Measurements from ENCODE around the gene ROR2. TPM values are rescaled to one million over a fixed set of nuclear protein-coding genes. Genes with fewer than 3 reads are reported as not detected.

The ROR2 gene
- total RNA-seq, 1 experiment from 2014 or later, result not detected

DNA sequence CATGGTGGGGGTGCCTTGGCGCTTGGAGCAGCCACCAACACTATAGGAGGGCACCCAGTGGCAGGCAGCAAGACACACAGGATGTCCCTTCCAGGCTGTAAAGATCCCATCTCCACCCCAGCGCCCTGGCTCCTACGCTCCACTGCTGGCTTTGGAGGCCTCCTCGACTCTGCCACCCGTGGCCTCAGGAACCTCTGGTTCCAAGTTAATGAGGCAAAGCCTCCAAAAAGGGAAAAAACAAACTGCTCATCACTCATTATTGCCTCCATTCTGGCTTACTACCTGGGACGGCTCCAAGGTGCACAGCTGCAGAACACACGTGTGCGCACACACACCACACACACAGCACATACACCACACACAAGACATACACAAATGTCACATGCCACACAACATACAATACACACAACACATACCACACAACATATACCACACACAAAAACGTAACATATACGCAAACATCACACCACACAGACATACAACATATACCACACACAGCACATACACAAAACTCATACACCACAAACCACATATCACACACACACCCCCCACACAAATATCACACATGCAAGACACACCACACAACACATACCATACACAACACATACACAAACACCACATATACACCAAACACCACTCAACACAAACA lies 45.3 kb downstream of the ROR2 start:
- no peaks in the 10 kb centered on the region for H3K36me3 ChIP-seq
- no peaks in the 10 kb centered on the region for H3K9me3 ChIP-seq (replicated peaks)
- H3K4me1 ChIP-seq, result peaks cover 6% of the 10 kb centered on the region
- DNase-seq, result no peak
- H3K27ac ChIP-seq, result no peak overlapping the region
- no peak overlapping the region for H3K4me3 ChIP-seq
- peaks cover 24% of the 10 kb centered on the region for H3K27me3 ChIP-seq

DNA sequence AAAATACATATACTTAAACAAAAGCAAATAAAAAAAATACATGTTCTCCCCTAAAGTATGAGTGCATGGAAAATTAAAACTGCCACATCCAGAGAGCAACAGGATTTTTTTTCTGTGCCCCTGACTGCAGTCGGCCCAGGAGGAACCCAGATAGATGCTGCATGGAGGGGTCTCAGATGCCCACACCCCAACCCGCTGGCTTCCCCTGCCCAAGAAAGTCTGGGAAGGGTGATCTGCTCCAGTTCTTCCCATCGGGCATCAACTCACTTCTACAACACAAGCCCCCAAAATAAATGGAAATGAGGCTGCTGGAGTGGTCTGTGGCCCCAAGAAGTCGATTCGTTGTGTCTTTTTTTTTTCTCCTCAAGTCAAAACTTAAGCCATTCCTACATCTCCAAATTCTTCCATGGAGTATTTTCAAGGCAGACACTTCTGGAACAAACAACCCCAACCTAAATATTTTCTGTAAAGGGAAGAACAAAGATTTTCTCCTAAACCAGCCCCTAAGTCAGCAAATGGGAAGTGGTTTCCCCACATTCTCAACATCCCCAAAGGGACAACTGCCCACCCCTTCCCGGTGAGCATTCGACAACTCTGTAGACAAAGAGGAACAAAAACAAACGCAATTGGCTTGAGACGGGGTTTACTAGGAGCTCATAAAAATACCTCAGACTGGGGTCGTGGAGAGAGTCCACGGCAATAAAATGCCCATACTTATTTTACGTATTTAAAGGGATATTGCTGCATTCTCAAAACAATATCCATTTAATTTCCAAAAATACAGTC lies 46.7 kb downstream of the ROR2 start:
- Histone ChIP-seq H3K27ac (no peak overlapping the region), H3K27me3 (peaks cover 23% of the 10 kb centered on the region), H3K9me3 (replicated peaks) (no peaks in the 10 kb centered on the region), H3K4me1 (no peaks in the 10 kb centered on the region), H3K4me3 (no peak overlapping the region), H3K36me3 (no peaks in the 10 kb centered on the region)
- DNase-seq, result no peak

DNA sequence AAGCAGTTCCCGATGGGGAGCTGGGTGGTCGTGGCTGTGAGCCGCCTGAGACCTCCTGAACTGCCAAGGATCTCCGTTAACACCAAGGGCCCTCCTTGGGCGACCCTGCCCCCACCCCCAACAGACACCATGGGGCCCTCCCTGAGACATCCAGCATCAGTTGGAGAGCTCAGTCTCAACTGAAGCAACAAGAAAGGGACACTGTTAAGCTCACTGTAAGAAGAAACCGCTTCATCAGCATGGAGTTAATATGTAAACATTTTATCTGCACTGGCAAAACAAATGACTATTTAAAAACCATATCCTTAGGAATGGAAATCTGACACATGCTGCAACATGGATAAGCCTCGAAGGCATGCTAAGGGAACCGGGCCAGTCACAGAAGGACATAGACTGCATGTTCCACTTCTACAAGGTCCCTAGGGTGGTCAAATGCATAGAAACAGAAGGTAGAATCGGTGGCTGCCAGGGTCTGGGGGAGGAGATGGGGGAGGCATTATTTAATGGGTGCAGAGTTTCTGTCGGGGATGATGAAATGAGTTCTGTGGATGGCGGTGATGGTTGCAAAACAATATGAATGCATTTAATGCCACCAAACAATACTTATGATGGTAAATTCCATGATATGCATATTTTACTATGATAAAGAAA lies 47.4 kb downstream of the ROR2 start:
- no peak for DNase-seq

DNA sequence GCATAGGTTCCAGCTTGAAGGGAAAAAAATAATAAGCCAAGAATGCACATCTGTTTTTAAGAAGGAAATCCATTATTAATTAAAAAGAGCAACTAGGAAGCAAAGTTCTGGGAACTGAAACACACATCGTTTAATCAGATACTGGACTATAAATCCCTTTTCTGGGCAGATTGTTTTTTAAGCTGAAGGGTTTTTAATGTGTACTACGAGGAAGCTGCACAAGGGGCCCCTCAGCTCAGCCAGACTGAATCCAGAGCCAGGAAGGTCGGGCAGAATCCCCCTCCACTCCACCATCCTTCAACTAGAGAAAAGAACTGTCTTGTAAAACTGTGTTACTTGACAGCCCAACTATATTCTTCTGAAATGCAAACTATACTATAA lies 49.2 kb downstream of the ROR2 start:
- H3K4me1 ChIP-seq, result no peaks in the 10 kb centered on the region
- no peak for DNase-seq
- H3K27ac ChIP-seq, result no peak overlapping the region
- H3K4me3 ChIP-seq, result no peak overlapping the region
- peaks cover 18% of the 10 kb centered on the region for H3K27me3 ChIP-seq
- no peaks in the 10 kb centered on the region for H3K9me3 ChIP-seq (replicated peaks)
- H3K36me3 ChIP-seq, result no peaks in the 10 kb centered on the region

More for the DNA sequence above, 47.4 kb downstream of the ROR2 start:
- Histone ChIP-seq H3K27me3 (peaks cover 17% of the 10 kb centered on the region), H3K4me3 (no peak overlapping the region), H3K9me3 (replicated peaks) (no peaks in the 10 kb centered on the region), H3K27ac (no peak overlapping the region), H3K36me3 (no peaks in the 10 kb centered on the region), H3K4me1 (no peaks in the 10 kb centered on the region)

DNA sequence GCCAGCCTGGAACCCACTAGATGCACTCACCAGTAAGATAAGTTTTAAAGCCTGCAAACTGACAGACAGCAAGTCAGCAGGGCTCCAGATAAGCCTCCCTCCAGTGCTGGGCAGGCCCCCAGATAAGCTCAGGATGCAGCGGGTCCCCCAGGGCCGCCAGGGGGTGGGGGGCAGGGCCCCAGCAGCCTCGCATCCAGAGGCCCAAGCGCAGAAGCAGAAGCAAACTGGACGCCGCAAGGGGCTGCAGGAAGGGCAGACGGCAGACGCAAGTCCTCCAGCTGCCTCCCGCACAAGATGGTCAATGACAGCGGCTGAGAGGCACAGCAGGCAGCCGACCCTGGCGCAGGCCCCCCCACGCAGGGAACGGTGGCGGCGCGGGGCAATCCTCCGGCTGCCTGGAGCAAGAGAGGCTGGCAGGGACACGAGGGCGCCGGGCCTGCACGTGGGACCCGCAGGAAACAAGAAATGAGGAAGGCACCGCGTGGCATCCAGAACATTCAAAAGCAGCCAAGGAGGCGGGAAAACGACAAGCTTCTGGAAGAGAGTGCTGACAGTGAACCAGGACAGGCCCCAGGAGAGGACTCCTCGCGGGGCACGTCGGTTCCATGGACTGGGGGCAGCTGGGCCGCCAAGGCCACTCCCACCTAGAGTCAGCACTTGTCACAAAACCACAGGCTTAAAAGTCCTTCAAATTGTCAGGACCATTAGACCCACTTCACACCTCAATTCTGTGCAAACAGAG lies 49.8 kb downstream of the ROR2 start:
- H3K4me1 ChIP-seq, result no peaks in the 10 kb centered on the region
- no peak overlapping the region for H3K27ac ChIP-seq
- H3K9me3 ChIP-seq (replicated peaks), result no peaks in the 10 kb centered on the region
- H3K36me3 ChIP-seq, result no peaks in the 10 kb centered on the region
- no peak for DNase-seq
- no peak overlapping the region for H3K4me3 ChIP-seq
- H3K27me3 ChIP-seq, result peaks cover 21% of the 10 kb centered on the region

DNA sequence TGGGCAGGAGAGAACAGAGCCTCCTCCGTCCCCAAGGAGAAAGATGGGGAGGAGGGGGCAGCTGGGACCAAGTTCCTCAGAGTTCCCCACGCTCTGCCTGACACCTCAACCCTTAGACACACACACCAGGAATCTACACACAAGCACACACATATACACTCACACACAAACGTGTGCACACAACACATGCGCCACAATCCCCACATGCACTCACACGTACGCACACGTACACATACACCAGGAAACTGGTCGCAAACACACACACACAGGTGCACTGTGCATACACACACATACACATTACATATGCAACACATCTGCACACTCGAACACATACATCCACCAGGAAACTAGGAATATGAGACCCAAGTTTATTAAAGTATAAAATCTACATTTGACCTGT lies 50.4 kb downstream of the ROR2 start:
- H3K27ac ChIP-seq, result no peak overlapping the region
- H3K36me3 ChIP-seq, result no peaks in the 10 kb centered on the region
- no peaks in the 10 kb centered on the region for H3K9me3 ChIP-seq (replicated peaks)
- H3K4me3 ChIP-seq, result no peak overlapping the region
- DNase-seq, result no peak
- no peaks in the 10 kb centered on the region for H3K4me1 ChIP-seq
- peaks cover 21% of the 10 kb centered on the region for H3K27me3 ChIP-seq

DNA sequence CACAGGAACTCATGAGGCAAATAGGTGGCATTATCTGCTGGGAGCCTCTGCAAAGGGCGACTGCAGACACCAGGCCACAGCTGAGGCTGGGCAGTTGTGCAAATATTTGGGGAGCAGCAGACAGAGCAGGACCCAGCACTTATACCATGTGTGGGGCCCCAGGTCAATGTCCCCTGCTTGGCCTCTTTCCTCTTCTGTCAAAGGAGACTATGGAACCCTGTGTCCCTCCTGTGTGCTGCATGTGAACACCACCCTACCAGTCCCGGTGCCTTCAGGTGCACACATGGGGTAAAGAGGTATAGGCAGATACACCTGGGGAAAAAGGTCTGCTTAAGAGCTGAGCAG lies 50.8 kb downstream of the ROR2 start:
- H3K4me3 ChIP-seq, result no peak overlapping the region
- no peak for DNase-seq
- H3K27ac ChIP-seq, result no peak overlapping the region
- H3K4me1 ChIP-seq, result no peaks in the 10 kb centered on the region
- no peaks in the 10 kb centered on the region for H3K9me3 ChIP-seq (replicated peaks)
- H3K27me3 ChIP-seq, result peaks cover 21% of the 10 kb centered on the region
- H3K36me3 ChIP-seq, result no peaks in the 10 kb centered on the region

DNA sequence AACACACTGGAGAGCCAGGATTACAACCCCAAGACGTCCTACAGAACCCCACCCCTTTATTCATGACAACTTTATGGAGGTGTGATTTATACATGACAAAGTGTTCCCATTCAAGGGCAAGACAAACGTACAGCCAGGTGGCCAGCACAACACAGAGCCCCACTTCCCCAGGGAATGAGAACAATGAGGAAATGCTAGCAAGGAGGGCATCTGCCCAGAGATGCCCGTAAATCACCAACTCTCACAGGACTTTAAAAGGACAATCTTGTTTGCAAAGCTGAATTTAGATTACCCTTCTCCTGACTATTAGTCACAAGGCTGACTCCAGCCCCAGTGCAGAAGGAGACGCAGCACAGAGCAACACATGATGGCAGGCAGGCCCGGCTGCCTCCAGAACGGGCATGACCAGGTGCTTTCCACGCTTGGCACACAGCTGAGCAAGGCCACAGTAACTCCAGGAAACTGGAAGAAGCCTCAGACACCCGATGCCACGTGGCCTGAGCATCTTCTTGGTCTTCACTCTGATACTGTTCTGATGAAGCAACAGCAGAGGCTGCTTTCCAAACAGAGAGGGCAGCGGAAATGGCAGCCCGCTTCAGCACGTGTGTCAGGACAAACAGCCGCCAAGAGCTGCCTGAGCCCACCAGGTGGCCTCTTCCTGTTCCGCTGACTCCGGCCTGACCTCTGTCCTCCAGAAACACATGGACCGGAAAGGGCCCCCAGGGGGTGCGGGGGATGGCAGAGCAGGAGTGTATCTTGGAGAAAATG lies 51.4 kb downstream of the ROR2 start:
- Histone ChIP-seq H3K27me3 (peaks cover 21% of the 10 kb centered on the region), H3K4me3 (no peak overlapping the region), H3K9me3 (replicated peaks) (no peaks in the 10 kb centered on the region), H3K27ac (no peak overlapping the region), H3K36me3 (no peaks in the 10 kb centered on the region), H3K4me1 (no peaks in the 10 kb centered on the region)
- peak; percentile 20 to 24 for DNase-seq

DNA sequence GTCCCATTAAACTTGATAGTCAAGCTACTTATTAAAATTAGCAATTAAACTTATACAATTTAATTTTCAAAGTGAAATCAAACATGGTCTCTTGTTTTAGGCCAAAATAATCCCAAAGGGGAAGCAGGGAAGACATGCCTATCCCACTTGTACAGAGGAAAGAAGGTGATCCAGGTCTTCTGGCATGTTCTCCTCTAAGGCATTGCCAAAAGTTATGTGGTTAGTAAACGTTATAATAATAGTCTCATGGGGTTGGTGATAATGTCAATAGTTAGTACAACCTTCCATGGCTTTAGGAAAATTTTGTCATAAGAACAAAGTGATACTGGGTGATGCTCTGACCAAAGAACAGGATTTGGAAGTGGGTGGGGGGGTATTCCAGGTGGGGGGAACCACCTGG lies 52.8 kb downstream of the ROR2 start:
- Histone ChIP-seq H3K36me3 (no peaks in the 10 kb centered on the region), H3K4me3 (no peak overlapping the region), H3K9me3 (replicated peaks) (no peaks in the 10 kb centered on the region), H3K27ac (no peak overlapping the region), H3K27me3 (peaks cover 12% of the 10 kb centered on the region), H3K4me1 (no peaks in the 10 kb centered on the region)
- no peak for DNase-seq

DNA sequence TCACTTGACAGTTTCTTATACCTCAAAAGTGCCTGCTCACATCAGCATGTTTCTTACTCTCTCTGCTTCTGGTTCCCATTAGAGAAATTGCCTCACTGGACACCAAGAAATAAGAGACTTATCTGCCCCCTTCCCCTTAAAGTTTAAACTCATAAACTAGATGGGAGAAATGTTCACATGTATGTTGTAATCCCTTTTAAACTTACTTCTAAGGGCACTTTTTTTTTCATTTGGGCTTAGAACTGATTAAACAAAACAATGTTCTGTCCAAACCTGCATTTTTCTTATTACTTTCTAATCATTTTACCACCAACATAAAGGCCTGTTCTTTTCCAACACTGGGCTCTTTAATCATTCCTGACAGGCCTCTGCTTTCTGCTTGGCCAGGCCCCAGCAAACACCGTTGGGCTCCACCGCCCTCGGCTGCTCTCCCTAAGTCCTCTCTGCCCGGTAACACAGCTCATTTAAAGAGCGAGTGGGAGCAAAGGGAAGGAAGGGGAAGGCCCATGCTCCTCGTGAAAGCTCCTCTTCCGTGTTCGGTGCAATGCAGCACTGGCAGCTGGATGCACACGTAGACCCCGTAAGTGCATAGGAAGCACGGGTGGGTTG lies 53.4 kb downstream of the ROR2 start:
- Histone ChIP-seq H3K4me3 (no peak overlapping the region), H3K9me3 (replicated peaks) (no peaks in the 10 kb centered on the region), H3K36me3 (no peaks in the 10 kb centered on the region), H3K4me1 (no peaks in the 10 kb centered on the region), H3K27ac (no peak overlapping the region), H3K27me3 (peaks cover 10% of the 10 kb centered on the region; the same call in 1 of the 2 replicates)
- no peak for DNase-seq

DNA sequence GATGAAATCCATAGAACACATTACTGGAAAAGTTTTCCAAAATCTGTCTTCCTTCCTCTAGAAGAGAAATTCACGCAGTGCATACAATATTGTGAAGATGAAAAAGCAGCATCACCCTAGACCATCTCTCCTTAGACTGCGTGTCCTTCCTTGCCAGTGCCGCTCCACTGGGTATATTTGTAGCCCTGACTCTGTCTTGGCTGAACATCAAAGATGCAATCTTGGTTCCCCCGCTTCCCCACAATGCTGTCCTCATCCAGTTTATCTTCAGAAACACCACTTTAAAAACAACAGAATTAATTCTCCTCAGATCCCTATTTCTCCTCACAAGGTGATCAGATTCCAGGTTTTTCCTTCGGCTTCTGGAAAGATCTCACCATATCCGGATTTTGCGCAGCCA lies 53.9 kb downstream of the ROR2 start:
- Histone ChIP-seq H3K27ac (no peak overlapping the region), H3K9me3 (replicated peaks) (no peaks in the 10 kb centered on the region), H3K4me1 (no peaks in the 10 kb centered on the region), H3K27me3 (peaks cover 14% of the 10 kb centered on the region; the same call in 1 of the 2 replicates), H3K4me3 (no peak overlapping the region), H3K36me3 (no peaks in the 10 kb centered on the region)
- no peak for DNase-seq

DNA sequence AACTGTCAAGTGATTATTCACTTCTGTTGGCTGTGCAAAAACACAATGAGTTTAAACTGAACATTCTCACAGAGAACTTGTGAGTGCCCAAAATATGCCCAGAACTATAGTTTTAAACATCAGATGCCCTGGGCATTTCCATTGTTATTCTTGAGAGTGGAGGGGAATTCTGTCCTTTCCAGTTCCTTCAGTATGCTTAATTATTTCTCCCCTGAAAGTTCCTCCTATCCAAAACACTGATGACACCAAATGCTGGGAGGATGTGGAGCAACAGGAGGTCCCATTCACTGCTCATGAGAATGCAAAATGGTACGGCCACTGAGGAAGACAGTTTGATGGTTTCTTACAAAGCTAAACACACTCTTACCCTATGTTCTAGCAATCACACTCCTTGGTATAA lies 55.5 kb downstream of the ROR2 start:
- Histone ChIP-seq H3K4me3 (no peak overlapping the region), H3K9me3 (replicated peaks) (no peaks in the 10 kb centered on the region), H3K36me3 (no peaks in the 10 kb centered on the region), H3K4me1 (no peaks in the 10 kb centered on the region), H3K27me3 (peaks cover 14% of the 10 kb centered on the region; the same call in 1 of the 2 replicates), H3K27ac (no peak overlapping the region)
- no peak for DNase-seq

DNA sequence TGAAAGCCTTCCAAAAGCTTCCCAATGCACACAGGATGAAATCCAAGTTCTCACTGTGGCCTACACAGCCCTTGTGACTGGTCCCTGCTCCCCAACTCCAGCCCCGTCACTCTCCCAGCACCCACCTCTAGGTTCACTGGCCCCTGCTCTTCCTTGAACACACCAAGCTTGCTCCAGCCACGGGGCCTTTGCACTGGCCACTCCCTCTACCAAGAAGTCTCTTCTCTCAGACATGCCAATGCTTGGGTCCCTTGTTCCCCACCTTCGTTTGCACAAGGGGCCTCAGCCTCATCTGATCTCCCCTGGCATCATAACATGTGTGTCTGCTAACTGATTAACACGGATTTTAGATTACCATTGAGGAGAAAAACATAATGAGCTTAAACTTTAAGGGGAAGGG lies 56.0 kb downstream of the ROR2 start:
- H3K27ac ChIP-seq, result no peak overlapping the region
- H3K4me3 ChIP-seq, result no peak overlapping the region
- no peaks in the 10 kb centered on the region for H3K4me1 ChIP-seq
- H3K36me3 ChIP-seq, result no peaks in the 10 kb centered on the region
- peaks cover 14% of the 10 kb centered on the region; the same call in 1 of the 2 replicates for H3K27me3 ChIP-seq
- no peaks in the 10 kb centered on the region for H3K9me3 ChIP-seq (replicated peaks)
- no peak for DNase-seq

DNA sequence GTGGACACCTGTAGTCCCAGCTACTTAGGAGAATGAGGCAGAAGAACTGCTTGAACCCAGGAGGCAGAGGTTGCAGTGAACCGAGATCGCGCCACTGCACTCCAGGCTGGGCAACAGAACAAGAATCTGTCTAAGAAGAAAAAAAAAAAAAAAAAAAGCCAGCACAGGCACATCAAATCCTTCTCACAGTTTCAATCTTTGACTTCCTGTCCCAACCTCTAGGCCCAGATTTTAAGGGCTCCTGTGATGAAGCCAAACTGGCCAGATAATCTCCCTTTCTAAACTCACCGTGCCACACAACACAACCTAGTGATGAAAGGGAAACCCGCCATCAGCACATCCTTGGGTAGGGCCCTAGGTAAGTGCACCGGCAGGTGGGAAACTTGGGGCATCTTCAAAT lies 58.1 kb downstream of the ROR2 start:
- H3K36me3 ChIP-seq, result no peaks in the 10 kb centered on the region
- peaks cover 13% of the 10 kb centered on the region for H3K27me3 ChIP-seq
- H3K9me3 ChIP-seq (replicated peaks), result no peaks in the 10 kb centered on the region
- H3K4me1 ChIP-seq, result no peaks in the 10 kb centered on the region
- no peak overlapping the region for H3K27ac ChIP-seq
- no peak overlapping the region for H3K4me3 ChIP-seq
- DNase-seq, result no peak

Data from SJCRH30 (cell line).